T1000 (cell line): ENCODE measurements around the gene HOXC10.

ENCODE experiments used
- DNase-seq: peaks from one replicate; lab custom pipeline; 2025; ENCODE audit warnings: mixed read lengths; lab: John Stamatoyannopoulos, UW

Gene HOXC10

GRCh38 chr12:54004063-54004840, 19.3 kb downstream of the HOXC10 start:
- DNase-seq, result no peak

- no peak for DNase-seq
Measured at GRCh38 chr12:54004841-54005530, 20.0 kb downstream of the HOXC10 start.

GRCh38 chr12:54005531-54005852, 20.5 kb downstream of the HOXC10 start:
- DNase-seq, result no peak

- DNase-seq, result no peak
Measured at GRCh38 chr12:54005853-54006558, 21.1 kb downstream of the HOXC10 start.

GRCh38 chr12:54006559-54007220, 21.7 kb downstream of the HOXC10 start:
- no peak for DNase-seq

- no peak for DNase-seq
Measured at GRCh38 chr12:54007538-54008259, 22.8 kb downstream of the HOXC10 start.

- no peak for DNase-seq
Measured at GRCh38 chr12:54008260-54008552, 23.3 kb downstream of the HOXC10 start.

GRCh38 chr12:54009171-54010052, 24.5 kb downstream of the HOXC10 start:
- no peak for DNase-seq

- no peak for DNase-seq
Measured at GRCh38 chr12:54010053-54010971, 25.4 kb downstream of the HOXC10 start.

GRCh38 chr12:54010972-54011664, 26.2 kb downstream of the HOXC10 start:
- no peak for DNase-seq

- no peak for DNase-seq
Measured at GRCh38 chr12:54011665-54012532, 27.0 kb downstream of the HOXC10 start.

GRCh38 chr12:54012631-54013409, 27.9 kb downstream of the HOXC10 start:
- DNase-seq, result no peak

- no peak for DNase-seq
Measured at GRCh38 chr12:54014377-54015017, 29.6 kb downstream of the HOXC10 start.

GRCh38 chr12:54015018-54015931, 30.3 kb downstream of the HOXC10 start:
- no peak for DNase-seq

GRCh38 chr12:54016051-54016450, 31.1 kb downstream of the HOXC10 start:
- no peak for DNase-seq

- no peak for DNase-seq
Measured at GRCh38 chr12:54016478-54016964, 31.6 kb downstream of the HOXC10 start.
